ENCODE results near the gene ADAMTS17.

The ADAMTS17 gene

DNA sequence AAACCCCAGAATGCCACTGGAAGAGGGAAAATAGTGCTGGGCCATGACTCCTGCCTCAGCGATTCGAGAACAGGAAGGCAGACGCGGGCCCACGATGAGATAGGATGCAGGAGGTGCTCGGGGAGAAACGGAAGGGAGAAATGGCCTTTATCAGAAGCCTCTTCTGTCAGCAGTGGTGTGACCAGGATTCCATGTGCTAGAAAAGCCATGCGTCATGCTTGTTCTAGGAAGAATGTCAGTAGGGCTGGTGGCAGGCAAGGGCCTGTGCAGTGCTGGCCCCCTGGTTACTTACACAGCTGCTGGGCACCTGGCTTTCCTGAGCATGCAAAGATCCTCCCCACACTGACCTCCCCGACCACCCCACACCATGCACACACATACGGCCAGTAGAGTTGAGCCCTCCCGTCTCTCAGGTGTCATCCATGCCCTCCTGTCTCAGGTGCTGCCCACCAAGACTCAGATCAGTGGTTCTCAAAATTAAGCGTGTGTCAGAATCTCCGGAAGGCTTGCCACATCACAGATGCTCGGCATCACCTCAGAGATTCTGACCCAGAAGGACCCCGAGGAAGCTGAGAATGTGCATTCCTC lies 106.7 kb downstream of the ADAMTS17 start:
- H3K4me3 ChIP-seq (replicated peaks; ENCODE audit: low read depth, low read length), result no peak overlapping the region
- TF ChIP-seq, protein P1, sequence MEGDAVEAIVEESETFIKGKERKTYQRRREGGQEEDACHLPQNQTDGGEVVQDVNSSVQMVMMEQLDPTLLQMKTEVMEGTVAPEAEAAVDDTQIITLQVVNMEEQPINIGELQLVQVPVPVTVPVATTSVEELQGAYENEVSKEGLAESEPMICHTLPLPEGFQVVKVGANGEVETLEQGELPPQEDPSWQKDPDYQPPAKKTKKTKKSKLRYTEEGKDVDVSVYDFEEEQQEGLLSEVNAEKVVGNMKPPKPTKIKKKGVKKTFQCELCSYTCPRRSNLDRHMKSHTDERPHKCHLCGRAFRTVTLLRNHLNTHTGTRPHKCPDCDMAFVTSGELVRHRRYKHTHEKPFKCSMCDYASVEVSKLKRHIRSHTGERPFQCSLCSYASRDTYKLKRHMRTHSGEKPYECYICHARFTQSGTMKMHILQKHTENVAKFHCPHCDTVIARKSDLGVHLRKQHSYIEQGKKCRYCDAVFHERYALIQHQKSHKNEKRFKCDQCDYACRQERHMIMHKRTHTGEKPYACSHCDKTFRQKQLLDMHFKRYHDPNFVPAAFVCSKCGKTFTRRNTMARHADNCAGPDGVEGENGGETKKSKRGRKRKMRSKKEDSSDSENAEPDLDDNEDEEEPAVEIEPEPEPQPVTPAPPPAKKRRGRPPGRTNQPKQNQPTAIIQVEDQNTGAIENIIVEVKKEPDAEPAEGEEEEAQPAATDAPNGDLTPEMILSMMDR (IDR thresholded peaks at IDR 0.05; ENCODE audit: low read length, missing control alignments), result no peak
- peak; percentile 95 for DNase-seq (ENCODE audit: low read depth)

DNA sequence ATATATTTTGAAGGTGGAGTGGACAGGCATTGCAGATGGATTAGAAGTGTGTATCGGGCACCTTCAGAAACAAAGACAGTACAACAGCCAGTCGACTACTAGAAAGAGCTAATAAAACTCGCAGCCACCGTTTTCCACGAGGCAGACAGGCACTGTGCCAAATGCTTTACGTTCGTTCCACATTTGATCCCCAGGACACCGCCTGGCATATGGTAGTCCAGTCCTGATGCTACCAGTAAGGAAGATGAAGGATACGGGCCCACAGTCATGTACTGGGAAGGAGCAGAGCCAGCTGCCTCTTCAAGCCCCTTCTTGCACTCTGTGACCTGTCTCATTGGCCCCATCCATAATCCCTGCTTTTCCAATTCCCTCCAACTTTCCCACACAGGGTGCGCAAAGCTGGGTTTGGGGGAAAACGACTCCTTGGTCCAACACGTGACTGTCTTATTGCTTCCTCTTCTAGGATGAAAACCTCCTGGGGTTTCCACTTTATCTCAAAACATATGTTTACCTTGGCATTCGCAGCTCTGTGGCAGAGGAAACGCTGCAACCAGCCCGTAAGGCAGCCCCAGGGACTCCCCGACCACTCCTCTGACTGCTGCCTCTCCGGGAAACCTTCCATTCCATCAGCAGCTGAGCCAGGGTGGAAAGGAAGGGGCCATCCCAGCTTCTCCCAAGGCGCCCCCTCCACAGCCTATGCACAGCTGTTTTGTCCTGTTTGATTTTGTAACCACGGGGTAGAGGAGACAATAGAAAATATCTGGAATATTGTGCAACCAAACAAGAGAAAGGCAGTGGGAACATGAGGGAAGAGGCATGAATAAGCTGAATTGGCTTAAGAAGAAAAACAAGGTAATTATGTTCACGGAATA lies 107.4 kb downstream of the ADAMTS17 start:
- TF ChIP-seq, protein P1 (IDR thresholded peaks at IDR 0.05; ENCODE audit: low read length, missing control alignments), result no peak
- H3K4me3 ChIP-seq (replicated peaks; ENCODE audit: low read depth, low read length), result no peak overlapping the region
- peak; percentile 97 for DNase-seq (ENCODE audit: low read depth)

DNA sequence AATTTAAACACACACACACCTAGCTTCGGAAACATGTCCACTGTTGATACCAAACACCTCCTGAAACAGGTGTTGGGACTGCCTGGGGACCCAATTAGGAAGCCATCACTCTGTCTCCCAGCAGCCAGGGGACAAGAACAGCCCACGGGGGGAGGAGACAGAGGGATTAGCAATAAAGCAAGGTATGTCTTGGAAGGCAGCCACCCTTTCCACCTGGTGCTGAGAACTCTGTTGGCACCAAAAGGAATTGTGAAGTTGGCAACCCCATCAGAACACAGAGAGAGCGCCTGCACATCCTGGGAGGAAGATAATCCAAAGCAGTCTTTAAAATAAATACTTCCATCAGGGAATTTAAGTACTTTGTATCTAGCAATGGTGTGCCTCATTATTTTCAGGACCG lies 111.0 kb downstream of the ADAMTS17 start:
- H3K4me3 ChIP-seq (replicated peaks; ENCODE audit: low read depth, low read length), result no peak overlapping the region
- TF ChIP-seq, protein P1 (IDR thresholded peaks at IDR 0.05; ENCODE audit: low read length, missing control alignments), result no peak
- DNase-seq (ENCODE audit: low read depth), result no peak

DNA sequence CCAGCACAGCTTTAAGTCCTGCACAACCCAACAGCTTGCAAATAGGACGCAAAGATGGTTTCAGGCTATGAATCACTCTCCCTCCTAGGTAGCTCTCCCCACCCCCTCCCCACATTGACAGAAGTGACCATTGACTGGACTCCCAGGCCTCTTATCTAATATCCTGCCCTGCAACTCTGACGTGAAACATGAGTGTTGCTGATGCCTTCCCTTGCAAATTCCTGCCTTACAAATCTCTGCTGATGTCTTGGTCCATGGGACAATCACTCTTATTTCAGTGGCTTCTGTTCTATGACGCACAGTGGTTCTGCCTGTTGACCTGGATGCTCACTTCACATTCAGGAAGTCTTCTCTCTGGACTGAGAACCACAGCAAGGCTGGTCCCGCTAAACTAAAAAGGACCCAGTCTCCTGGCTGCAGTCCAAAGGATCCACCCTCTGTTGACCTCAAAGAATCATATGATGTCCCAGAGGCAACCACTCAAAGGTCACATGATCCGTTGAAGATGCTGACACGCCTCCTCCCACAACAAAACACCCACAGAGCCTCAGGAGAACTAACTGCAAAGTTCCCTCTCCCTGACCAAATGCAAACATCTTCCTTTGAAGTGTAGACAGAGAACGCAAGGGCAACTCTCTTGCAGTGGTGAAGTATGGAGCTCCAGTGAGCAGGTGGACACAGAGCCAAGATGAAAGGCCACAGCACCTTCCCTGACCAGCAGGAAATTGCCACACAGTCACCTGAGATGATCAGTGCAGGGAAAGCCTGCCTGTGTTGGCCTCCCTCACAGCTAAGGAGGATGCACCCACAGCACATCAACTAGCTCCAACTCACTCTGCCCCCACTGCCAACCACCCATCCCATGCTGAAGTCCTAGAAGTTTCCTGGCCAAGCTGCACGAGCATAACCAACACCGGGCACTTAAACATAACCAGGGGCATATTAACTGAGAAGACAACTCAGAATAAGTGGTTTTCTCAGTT lies 112.3 kb downstream of the ADAMTS17 start:
- TF ChIP-seq, protein P1 (IDR thresholded peaks at IDR 0.05; ENCODE audit: low read length, missing control alignments), result no peak
- H3K4me3 ChIP-seq (replicated peaks; ENCODE audit: low read depth, low read length), result no peak overlapping the region
- DNase-seq (ENCODE audit: low read depth), result peak; percentile 60

DNA sequence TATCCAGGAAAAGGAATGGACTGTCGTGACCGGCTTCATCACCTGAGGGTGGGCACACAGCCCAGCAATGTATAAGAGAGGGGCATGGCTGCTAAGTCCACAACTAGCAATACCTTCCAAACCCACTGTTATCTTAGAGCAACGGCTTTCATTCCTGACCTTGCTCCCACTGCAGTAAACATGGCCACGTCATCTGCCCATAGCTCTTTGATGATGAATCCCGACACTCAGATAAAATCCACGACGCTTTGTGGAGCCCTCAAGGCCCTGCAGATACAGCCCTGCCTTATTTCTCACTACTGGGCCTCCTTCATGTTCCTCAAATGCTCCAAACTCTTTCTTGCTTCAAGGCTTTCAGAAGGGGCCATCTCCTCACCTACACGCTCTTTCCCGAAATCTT lies 114.0 kb downstream of the ADAMTS17 start:
- DNase-seq (ENCODE audit: low read depth), result no peak
- no peak overlapping the region for H3K4me3 ChIP-seq (replicated peaks; ENCODE audit: low read depth, low read length)
- TF ChIP-seq, protein P1 (IDR thresholded peaks at IDR 0.05; ENCODE audit: low read length, missing control alignments), result no peak

DNA sequence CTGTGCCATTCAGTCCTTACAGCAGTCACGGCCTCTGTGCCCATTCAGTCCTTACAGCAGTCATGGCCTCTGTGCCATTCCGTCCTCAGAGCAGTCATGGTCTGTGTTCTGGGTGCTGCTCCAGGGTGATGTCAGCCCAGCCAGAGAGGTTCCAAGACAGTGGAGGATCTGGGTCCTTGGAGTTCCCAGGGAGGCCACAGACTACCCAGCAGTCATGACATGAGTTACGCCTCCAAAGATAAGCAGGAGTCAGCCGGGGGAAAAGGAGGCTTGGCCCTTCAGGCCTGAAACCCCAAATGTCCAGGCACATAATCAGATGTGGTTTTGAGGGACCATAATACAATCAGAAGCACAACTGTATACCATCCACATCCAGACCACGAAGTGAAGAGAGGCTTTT lies 115.7 kb downstream of the ADAMTS17 start:
- TF ChIP-seq, protein P1 (IDR thresholded peaks at IDR 0.05; ENCODE audit: low read length, missing control alignments), result no peak
- H3K4me3 ChIP-seq (replicated peaks; ENCODE audit: low read depth, low read length), result no peak overlapping the region
- no peak for DNase-seq (ENCODE audit: low read depth)
